Measurements from ENCODE around the gene FANCE. TPM values are rescaled to one million over a fixed set of nuclear protein-coding genes. Genes with fewer than 3 reads are reported as not detected.

The FANCE gene
- total and polyA plus RNA-seq, 8 donors, result 1.7 to 4.0 (median 2.6) TPM

GRCh38 chr6:35496036-35496840 lies 44.1 kb downstream of the FANCE start:
- no peak for TF ChIP-seq CTCF (IDR thresholded peaks at IDR 0.05)
- no peaks in the 10 kb centered on the region for H3K36me3 ChIP-seq
- peaks cover 0 to 8% (median 5%) of the 10 kb centered on the region in 3 donors for H3K4me1 ChIP-seq
- no peaks in the 10 kb centered on the region for H3K9me3 ChIP-seq
- intact Hi-C loops (cut with DNase I), result no loop called here
- FAIRE-seq, result no peak
- peak in 5 of 6 donors; percentile 52 to 80 (median 74) for DNase-seq
- peak; percentile 71 to 80 (median 78) for ATAC-seq
- peak overlapping the region; percentile 55 to 70 (median 62) for H3K27ac ChIP-seq
- no peaks in the 10 kb centered on the region for H3K27me3 ChIP-seq
- WGBS, 2 donors, result 4% methylated on average over 56 to 62 of the region's 63 CpGs
- H3K4me3 ChIP-seq, result peak overlapping the region; percentile 52 to 88 (median 85)

- peaks cover 0 to 5% (median 4%) of the 10 kb centered on the region in 3 donors for H3K4me1 ChIP-seq
- ATAC-seq, result peak; percentile 71 to 82 (median 74)
- no peak for TF ChIP-seq CTCF (IDR thresholded peaks at IDR 0.05)
- DNase-seq, result peak in 4 of 6 donors; percentile 55 to 84 (median 68)
- WGBS, 2 donors, result 0 to 1% methylated on average over 25 to 90 of the region's 98 CpGs
- no peaks in the 10 kb centered on the region for H3K9me3 ChIP-seq
- FAIRE-seq, result no peak
- H3K27ac ChIP-seq, result peak within 1 kb of the TSS; percentile 62 to 76 (median 72)
- no peaks in the 10 kb centered on the region for H3K27me3 ChIP-seq
- H3K36me3 ChIP-seq, result no peaks in the 10 kb centered on the region
- peak within 1 kb of the TSS; percentile 65 to 88 (median 85) for H3K4me3 ChIP-seq
- intact Hi-C loops (cut with DNase I), result no loop called here
Observed at GRCh38 chr6:35496841-35497570, 44.9 kb downstream of the FANCE start, which contains the start of gene TEAD3. TSS of gene TEAD3 (minus strand) at chr6:35497079.

- no peak for TF ChIP-seq CTCF (IDR thresholded peaks at IDR 0.05)
- ATAC-seq (peak; percentile 4 to 33 (median 22)), FAIRE-seq (no peak), DNase-seq (peak in 5 of 6 donors; percentile 41 to 73 (median 49))
- Histone ChIP-seq H3K27me3 (no peaks in the 10 kb centered on the region), H3K36me3 (no peaks in the 10 kb centered on the region), H3K4me1 (peaks cover 0 to 5% (median 4%) of the 10 kb centered on the region in 3 donors), H3K27ac (peak overlapping the region; percentile 62 to 76 (median 68)), H3K9me3 (no peaks in the 10 kb centered on the region), H3K4me3 (peak overlapping the region; percentile 65 to 88 (median 85))
- 11 to 17% methylated on average over 46 to 77 of the region's 77 CpGs for WGBS, 2 donors
- intact Hi-C loops (cut with DNase I), result no loop called here
Observed at GRCh38 chr6:35497571-35498421, 45.7 kb downstream of the FANCE start.

- Histone ChIP-seq H3K27me3 (no peaks in the 10 kb centered on the region), H3K4me3 (peak overlapping the region in 1 of 4 donors; percentile 84), H3K4me1 (peaks cover 0 to 5% (median 4%) of the 10 kb centered on the region in 3 donors), H3K36me3 (no peaks in the 10 kb centered on the region), H3K9me3 (no peaks in the 10 kb centered on the region), H3K27ac (no peak overlapping the region)
- FAIRE-seq (no peak), DNase-seq (no peak), ATAC-seq (no peak)
- intact Hi-C loops (cut with DNase I), result no loop called here
- 61 to 62% methylated on average over 12 to 14 of the region's 14 CpGs for WGBS, 2 donors
- no peak for TF ChIP-seq CTCF (IDR thresholded peaks at IDR 0.05)
Observed at GRCh38 chr6:35498422-35499067, 46.4 kb downstream of the FANCE start.
